ENCODE measurements around the gene GUCY2F. TPM values are rescaled to one million over a fixed set of nuclear protein-coding genes. Genes with fewer than 3 reads are reported as not detected.

Gene GUCY2F
- total and polyA plus RNA-seq, 2 donors (not counting 3 experiments of a cell fraction or from before 2014, with no cell fraction given): 0.01 TPM; not detected in 1

DNA sequence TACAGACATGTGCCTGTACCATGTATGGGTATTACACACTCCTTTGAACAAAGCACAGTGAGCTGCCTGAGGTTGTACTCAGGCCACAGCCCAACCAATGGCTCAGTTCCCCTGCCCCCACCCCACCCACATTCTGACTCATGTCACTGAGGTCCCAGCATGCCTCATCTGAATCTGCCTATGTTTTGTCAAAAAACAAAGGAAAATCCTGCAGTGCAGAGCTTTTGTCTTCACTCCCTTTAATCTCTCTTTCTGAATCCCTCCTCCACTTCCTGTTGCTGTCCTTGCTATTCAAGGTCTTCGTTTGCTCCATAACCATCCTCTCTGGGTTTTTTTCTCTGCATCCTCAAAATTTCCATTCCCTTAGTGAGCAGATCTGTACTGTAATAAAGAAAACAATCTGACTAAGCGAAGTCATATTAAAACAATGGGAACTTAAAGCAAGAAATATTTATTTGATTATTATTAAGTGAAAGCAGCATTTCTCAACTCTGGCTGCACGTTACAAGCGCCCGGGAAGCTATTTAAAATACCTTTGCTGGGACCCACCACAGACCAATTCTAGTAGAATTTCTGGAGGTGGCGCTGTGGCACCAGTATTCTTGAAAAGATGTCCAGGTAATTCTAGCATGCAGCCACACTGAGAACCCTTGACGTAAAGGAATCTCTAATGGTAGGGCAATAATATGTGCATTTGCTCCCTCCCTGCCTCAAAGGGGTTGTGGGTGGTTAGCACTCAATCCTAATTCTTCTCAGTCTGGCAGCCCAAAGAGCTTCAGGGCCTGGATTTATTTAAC lies 8.7 kb downstream of the GUCY2F start:
- H3K4me2 ChIP-seq (ENCODE audit: insufficient read depth, low read length): no peak overlapping the region
- POLR2A ChIA-PET: no interaction called here
- intact Hi-C loops (cut with micrococcal nuclease): loop anchor here (10.0 kb wide), 1 partner anchor 128 kb away; no protein-coding TSS in a partner anchor
- no TSS peak for BruUV-seq (replicated peaks)
- no peak overlapping the region for H3K27ac ChIP-seq (ENCODE audit: insufficient read depth, low read depth, low read length)
- no peaks in the 10 kb centered on the region for H3K9me1 ChIP-seq (replicated peaks; ENCODE audit: control insufficient read depth, extremely low read depth, insufficient read depth, low read length)
- H4K20me1 ChIP-seq (replicated peaks; ENCODE audit: control insufficient read depth, extremely low read depth, insufficient read depth, low read length): no peaks in the 10 kb centered on the region
- CTCF ChIA-PET: interaction anchor here (0.5 to 4.4 kb wide), 11 partner anchors 10 to 1273 kb away, joined by 3 to 61 read pairs (median 4); no protein-coding TSS in a partner anchor
- H3K79me2 ChIP-seq (ENCODE audit: control insufficient read depth, insufficient read depth, low read length): no peaks in the 10 kb centered on the region
- H2AFZ ChIP-seq (ENCODE audit: low read depth, low read length): peak overlapping the region; percentile 54
- no peaks in the 10 kb centered on the region for H3K9me3 ChIP-seq (replicated peaks; ENCODE audit: control insufficient read depth, insufficient read depth, low read length)
- H3K9ac ChIP-seq (replicated peaks; ENCODE audit: extremely low read depth, insufficient read depth, low read length): no peak overlapping the region
- peak; percentile 77 for DNase-seq (ENCODE audit: low read depth, low spot score)
- dilution Hi-C loops (cut with MboI; ENCODE audit: extremely low pct_ligation_motif_present, low sequenced_read_pairs): no loop called here
- H3K27me3 ChIP-seq (ENCODE audit: control insufficient read depth in 2 of 2, insufficient read depth in 2 of 2, low read length in 2 of 2): no peaks in the 10 kb centered on the region
- H3K36me3 ChIP-seq (ENCODE audit: control insufficient read depth in 2 of 2, extremely low read depth in 1 of 2, insufficient read depth in 2 of 2, low read length in 2 of 2): no peaks in the 10 kb centered on the region
- peaks cover 14% of the 10 kb centered on the region for H3K4me1 ChIP-seq (ENCODE audit: control insufficient read depth, extremely low read depth, insufficient read depth, low read length)
- peak; percentile 87 for FAIRE-seq
- peak; percentile 36 for TF ChIP-seq FOS (IDR thresholded peaks at IDR 0.05; ENCODE audit: borderline replicate concordance, insufficient read depth, low read length)
- TF ChIP-seq, protein P1, sequence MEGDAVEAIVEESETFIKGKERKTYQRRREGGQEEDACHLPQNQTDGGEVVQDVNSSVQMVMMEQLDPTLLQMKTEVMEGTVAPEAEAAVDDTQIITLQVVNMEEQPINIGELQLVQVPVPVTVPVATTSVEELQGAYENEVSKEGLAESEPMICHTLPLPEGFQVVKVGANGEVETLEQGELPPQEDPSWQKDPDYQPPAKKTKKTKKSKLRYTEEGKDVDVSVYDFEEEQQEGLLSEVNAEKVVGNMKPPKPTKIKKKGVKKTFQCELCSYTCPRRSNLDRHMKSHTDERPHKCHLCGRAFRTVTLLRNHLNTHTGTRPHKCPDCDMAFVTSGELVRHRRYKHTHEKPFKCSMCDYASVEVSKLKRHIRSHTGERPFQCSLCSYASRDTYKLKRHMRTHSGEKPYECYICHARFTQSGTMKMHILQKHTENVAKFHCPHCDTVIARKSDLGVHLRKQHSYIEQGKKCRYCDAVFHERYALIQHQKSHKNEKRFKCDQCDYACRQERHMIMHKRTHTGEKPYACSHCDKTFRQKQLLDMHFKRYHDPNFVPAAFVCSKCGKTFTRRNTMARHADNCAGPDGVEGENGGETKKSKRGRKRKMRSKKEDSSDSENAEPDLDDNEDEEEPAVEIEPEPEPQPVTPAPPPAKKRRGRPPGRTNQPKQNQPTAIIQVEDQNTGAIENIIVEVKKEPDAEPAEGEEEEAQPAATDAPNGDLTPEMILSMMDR (IDR thresholded peaks at IDR 0.05; ENCODE audit: extremely low read depth in 1 of 2, insufficient read depth in 1 of 2, low read depth in 1 of 2, low read length in 2 of 2): no peak
- TF ChIP-seq POLR2AphosphoS5 (IDR thresholded peaks at IDR 0.05; ENCODE audit: insufficient read depth, low read depth, low read length): no peak
- no peak for TF ChIP-seq EZH2 (IDR thresholded peaks at IDR 0.05; ENCODE audit: borderline replicate concordance, low read depth, low read length, severe bottlenecking)
- TF ChIP-seq MYC (IDR thresholded peaks at IDR 0.05; ENCODE audit: low read depth, low read length): no peak
- no peak overlapping the region for H3K4me3 ChIP-seq (replicated peaks in 1 of 3; ENCODE audit: insufficient read depth in 1 of 3, low read depth in 1 of 3, low read length in 3 of 3)

Measured in endothelial cell of umbilical vein (primary cell).